RWPE1 (cell line): ENCODE results near the gene HOXB4.
"Not testable (repeated sequence)": the region's sequence is repeated elsewhere in the genome, so short reads cannot be mapped to it uniquely, and the experiment has no call there.

ENCODE experiments used
- CTCF ChIA-PET: fragments of 350-600 bp; sonication (Branson Sonifier 250); formaldehyde crosslinking; extraction: SDS; loops from one replicate; lab custom pipeline; 2021; lab: Yijun Ruan, JAX
- POLR2A ChIA-PET: fragments of 400-600 bp; formaldehyde crosslinking; extraction: SDS; loops from one replicate; lab custom pipeline; 2020; ENCODE audit warnings: antibody characterized with exemption; ENCODE audit not compliant: low non-redundant PET; lab: Yijun Ruan, JAX
- DNase-seq: peaks from one replicate; pipeline ENCODE4 v3.0.0; 2012; ENCODE audit warnings: low spot score
- H3K27ac ChIP-seq: fragments of 450-650 bp; 2 replicates; pipeline ENCODE4 v1.5.1; 2017
- TF ChIP-seq, protein P1 (sequence below): fragments of 450-650 bp; conservative IDR thresholded peaks from 2 replicates; pipeline ENCODE4 v1.5.1; 2017; ENCODE audit warnings: low read depth, mild to moderate bottlenecking

Gene HOXB4

DNA sequence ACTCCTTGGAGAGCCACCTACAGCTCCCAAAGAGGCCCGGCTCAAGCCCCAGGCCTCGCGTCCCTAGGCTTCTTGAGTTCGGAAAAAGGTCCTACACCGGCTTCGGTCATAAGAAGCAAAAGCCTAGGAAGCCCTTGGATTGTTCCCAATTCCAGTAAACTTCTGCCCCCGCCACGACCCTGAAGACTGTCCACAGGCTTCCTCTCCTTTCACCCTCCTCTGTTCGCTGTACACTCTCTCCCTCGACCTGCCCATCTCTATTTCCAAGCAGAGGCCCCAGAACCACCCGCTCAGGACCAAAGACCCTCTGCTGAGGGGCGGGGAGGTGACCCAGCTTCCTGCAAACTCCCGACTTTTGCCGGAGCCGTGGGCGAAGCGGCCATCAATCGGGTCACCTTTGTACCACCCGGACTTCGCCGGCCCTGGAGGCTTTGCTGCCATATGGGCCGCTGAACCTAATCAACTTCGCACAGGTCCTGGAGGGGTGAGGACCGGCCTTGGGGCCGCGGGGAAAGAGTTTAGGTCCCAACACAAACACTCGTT is 36.0 kb downstream of the HOXB4 start:
- TF ChIP-seq, protein P1, sequence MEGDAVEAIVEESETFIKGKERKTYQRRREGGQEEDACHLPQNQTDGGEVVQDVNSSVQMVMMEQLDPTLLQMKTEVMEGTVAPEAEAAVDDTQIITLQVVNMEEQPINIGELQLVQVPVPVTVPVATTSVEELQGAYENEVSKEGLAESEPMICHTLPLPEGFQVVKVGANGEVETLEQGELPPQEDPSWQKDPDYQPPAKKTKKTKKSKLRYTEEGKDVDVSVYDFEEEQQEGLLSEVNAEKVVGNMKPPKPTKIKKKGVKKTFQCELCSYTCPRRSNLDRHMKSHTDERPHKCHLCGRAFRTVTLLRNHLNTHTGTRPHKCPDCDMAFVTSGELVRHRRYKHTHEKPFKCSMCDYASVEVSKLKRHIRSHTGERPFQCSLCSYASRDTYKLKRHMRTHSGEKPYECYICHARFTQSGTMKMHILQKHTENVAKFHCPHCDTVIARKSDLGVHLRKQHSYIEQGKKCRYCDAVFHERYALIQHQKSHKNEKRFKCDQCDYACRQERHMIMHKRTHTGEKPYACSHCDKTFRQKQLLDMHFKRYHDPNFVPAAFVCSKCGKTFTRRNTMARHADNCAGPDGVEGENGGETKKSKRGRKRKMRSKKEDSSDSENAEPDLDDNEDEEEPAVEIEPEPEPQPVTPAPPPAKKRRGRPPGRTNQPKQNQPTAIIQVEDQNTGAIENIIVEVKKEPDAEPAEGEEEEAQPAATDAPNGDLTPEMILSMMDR: no peak
- POLR2A ChIA-PET: no interaction called here
- DNase-seq: no peak
- CTCF ChIA-PET: interaction anchor here (0.6 kb wide), 1 partner anchor 1187 kb away, joined by 3 read pairs; no protein-coding TSS in a partner anchor
- no peak overlapping the region for H3K27ac ChIP-seq

DNA sequence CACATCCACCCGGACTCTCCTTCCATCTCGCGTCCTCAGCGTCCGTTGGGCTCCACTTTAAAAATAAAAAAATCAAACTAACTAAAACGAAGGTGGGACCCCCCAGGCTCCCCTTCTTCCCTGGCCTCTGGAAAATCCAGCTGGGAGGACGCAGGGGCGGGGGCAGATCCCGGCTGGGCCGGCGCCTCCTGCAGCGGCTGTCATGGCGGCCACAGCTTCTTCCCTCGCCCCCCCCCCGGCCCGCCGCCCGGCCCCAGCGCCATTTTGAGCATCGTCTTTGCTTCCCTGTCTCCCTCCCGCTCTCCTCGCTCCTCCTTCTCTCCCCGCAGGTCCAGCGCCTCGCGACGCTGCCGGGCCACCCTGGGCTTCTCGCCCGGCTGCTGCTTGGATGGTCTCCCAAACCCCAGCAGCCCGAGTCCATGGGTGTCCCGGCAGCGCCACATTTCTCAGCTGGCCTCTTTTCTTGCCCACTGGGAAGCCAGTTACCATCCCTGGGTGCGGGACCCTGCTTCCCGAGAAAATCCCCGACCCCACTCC is 36.5 kb downstream of the HOXB4 start:
- TF ChIP-seq, protein P1: no peak
- CTCF ChIA-PET: no interaction called here
- DNase-seq: no peak
- H3K27ac ChIP-seq: no peak overlapping the region
- POLR2A ChIA-PET: no interaction called here

DNA sequence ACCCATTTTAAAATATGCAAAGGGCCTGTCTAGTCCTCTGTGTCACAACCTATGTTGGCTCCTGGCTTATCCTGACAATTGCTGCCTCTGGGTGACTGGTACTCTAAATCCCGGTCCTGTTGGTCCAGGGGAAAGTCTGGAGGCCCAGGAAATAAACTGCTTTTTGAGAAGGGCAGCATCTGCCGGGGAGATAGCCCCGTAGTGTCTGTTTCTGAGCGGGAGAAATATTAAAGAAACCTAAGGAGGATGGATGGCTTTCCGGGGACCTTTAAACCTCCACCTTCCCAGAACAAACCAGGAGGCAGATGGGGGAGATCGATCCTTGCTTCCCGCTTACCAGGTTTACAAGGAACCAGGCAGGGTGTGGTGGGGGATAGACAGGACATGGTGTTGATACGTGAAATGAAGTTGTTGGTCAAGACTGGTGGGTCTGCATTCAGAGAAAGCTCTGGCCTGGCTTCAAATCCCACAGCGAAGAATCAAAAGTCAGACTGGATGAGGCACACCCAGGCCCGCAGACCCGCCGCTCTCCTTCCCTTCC is 37.0 kb downstream of the HOXB4 start:
- H3K27ac ChIP-seq: no peak overlapping the region
- no peak for DNase-seq
- ChIA-PET POLR2A (no interaction called here), CTCF (no interaction called here)
- TF ChIP-seq, protein P1: no peak

DNA sequence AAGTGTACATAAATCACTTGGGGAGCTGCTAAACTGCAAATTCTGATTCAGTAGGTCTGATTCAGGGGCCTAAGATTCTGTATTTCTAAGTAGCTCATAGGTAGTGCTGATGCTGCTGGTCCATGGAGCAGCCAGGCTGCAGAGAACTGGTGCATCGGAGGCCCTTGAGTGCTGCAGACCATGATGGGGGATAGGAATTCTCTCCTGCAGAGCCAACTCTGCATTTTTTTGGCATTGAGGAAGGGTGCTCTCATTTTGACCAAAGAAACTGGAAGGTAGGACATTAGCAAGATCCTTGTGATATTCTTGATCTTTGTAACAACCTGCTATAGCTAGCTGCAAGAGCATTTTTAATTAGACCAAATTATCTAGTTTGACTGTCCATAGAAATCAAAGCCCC is 37.9 kb downstream of the HOXB4 start:
- POLR2A ChIA-PET: no interaction called here
- no peak overlapping the region for H3K27ac ChIP-seq
- CTCF ChIA-PET: interaction anchor here (0.7 kb wide), 1 partner anchor 281 kb away, joined by 3 read pairs; no protein-coding TSS in a partner anchor
- TF ChIP-seq, protein P1: no peak
- DNase-seq: no peak

DNA sequence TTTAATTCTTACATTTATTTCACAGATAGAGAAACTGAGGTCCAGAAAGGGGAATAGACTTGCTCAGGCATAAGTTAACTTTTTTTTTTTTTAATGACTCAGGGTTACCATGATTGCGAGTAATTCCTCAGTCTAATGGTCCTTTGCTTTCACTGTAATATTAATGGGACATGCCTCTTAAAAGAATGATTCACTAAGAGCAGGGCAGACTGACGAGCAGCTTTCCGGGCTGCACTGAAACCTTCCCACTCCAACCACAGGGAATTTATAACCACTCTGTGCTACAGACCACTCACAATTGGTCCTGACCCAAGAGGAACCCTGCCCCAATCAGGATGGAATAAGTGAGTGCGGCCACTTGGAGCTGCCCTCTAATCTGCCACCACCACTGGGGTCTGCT is 39.0 kb downstream of the HOXB4 start:
- no peak for DNase-seq
- ChIA-PET POLR2A (interaction anchor here (0.6 kb wide), 1 partner anchor 22 kb away, joined by 3 read pairs; no protein-coding TSS in a partner anchor), CTCF (no interaction called here)
- H3K27ac ChIP-seq: no peak overlapping the region
- TF ChIP-seq, protein P1: no peak

DNA sequence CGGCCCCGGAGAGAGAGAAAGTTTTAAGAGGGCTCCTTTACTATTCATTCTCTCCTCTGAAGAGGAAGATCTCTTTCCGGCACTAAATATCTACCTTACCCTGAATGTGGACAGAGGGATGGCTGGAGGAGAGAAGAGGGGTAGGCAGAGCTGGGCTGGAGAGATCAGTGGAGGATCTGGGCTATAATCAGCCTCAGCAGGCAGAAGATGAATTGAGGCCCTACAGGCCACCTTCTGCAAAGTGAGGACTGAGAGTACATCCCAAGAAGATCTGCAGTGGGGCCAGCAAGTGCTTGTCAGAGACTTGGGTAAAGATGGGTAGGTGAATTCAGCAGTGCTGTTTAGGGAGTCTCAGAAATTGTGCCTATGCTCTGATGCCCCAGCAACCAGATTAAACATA is 40.8 kb downstream of the HOXB4 start:
- ChIA-PET CTCF (interaction anchor here (0.6 kb wide), 1 partner anchor 92 kb away, joined by 3 read pairs; no protein-coding TSS in a partner anchor), POLR2A (no interaction called here)
- no peak overlapping the region for H3K27ac ChIP-seq
- no peak for DNase-seq
- TF ChIP-seq, protein P1: no peak

DNA sequence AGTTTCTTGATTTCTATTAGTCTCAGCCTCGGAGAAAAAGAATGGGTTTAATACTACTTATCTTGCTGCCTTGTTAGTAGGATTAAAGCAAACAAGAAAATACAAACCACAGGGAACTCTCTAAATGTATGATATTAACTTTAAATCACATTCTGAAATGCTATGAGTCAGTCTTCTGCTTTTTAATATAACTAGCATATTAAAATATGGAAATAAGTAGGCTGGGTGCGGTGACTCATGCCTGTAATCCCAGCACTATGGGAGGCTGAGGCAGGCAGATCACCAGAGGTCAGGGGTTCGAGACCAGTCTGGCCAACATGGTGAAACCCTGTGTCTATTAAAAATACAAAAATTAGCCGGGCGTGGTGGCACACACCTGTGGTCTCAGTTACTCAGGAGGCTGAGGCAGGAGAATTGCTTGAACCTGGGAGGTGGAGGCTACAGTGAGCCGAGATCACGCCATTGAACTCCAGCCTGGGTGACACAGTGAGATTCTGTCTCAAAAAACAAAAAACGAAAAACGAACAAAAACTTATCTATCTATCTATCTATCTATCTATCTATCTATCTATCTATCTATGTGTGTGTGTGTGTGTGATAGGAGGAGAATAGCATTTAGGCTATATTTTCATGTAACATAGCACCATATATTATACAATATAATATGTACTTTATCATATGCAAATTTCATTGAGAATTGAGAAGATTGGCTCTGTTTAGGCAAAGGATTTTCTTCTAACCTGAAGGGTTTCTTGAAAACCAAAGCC is 42.2 kb downstream of the HOXB4 start:
- POLR2A ChIA-PET, H3K27ac ChIP-seq, DNase-seq, CTCF ChIA-PET: not testable (repeated sequence)
